HG03575 (cell line): Measurements from ENCODE around the gene CXCR6.

ENCODE experiments used
- ATAC-seq: cut with Tn5 transposase; IDR thresholded peaks from one replicate; pipeline ENCODE4 v1.9.1; 2021; ENCODE audit not compliant: unreplicated experiment, insufficient number of reproducible peaks, low FRiP score; ENCODE audit errors: extremely low read depth

CXCR6 gene

DNA sequence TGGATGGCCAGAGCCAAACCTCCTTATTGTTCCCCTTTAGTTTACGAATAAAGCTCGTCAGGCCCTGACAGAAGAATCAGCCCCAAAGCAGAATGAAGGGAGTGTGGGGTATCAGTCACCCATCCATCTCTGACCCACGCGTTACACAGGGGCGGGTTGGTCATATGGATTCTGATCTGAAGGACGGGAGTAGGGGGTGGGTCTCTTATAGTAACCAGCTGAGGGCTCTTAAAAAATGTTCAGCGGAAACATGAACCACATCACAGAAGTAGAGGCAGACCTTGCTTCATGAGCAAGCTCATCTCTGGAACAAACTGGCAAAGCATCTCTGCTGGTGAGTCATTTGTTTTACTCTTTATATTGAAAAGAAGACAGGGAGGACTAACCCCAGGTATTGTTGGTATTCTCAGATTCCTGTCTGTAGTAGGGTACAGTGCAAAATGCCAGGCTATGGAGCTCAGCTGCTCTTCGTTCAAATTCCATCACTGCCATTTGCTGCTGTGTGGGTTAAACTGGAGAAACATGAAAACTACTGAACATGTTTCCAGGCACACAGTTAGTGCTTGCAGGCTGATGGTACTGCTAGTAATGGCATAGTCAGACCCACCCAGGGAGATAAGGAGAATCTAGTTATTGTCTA is at the start of gene CXCR6:
Gene CXCR6, plus strand, starts transcription at position 258 of the 640 bp plus-strand sequence. CDS start 3,018 bp downstream, outside the sequence.
- no peak for ATAC-seq

GRCh38 chr3:45894015-45894414 is 49.2 kb upstream of the CXCR6 start:
- no peak for ATAC-seq

GRCh38 chr3:45895686-45896468 is 47.4 kb upstream of the CXCR6 start:
- no peak for ATAC-seq

- no peak for ATAC-seq
Observed at GRCh38 chr3:45896956-45897355, 46.3 kb upstream of the CXCR6 start.

DNA sequence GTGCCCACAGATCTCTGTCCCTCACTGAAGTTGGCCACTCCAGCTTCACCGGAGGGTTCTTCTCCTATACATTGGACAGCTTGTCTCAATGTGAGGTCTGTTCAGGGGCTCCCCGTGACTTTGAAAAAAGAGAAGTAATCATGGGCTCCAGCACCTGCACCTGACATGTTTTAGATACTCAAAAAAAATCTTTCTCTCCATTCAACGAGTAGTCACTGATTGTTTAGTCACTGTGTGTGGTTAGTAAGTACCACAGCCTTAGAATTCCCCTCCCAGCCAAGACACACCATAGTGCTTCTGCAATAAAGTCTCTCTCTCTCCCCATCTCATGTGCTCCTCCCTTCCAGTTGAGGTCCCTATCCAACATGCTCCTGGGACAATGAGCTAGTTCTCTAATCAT is 38.3 kb upstream of the CXCR6 start:
- ATAC-seq = no peak

GRCh38 chr3:45905755-45906154 is 37.5 kb upstream of the CXCR6 start:
- ATAC-seq = no peak

DNA sequence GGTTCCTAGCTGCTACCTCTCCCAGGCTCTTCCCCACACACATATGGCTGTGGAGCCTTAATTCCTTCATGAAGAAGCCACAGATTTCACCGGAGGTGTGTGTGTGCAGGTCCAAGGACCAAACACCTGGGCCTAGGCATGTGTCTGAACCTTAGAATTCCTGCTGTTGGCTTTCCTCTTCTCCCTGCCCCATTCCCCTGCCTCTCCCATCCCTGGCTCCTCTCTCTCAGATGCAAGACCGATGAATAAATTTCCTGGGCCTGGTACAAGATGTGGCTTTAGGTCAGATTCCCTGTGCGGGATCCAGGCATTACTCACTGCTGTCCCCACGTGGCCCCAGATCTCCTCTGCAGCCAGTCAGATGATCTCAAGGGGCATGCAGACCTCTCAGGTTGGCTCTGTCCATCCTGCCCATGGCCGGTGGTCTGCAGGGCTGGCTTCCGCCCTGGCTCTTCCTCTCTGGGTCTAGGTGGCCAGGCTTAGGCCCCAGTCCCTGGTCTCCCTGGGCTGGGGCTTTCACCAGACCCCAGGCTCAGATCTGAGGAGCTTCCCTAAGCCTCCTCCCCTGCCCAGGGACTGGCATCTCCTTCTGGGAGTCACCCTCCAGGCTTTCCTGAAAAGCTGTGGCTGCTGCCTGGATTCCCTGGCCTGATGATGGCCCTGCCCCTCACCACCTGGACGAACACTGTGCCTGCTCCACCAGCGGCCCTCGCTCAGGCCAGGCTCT is 36.4 kb upstream of the CXCR6 start:
- no peak for ATAC-seq

DNA sequence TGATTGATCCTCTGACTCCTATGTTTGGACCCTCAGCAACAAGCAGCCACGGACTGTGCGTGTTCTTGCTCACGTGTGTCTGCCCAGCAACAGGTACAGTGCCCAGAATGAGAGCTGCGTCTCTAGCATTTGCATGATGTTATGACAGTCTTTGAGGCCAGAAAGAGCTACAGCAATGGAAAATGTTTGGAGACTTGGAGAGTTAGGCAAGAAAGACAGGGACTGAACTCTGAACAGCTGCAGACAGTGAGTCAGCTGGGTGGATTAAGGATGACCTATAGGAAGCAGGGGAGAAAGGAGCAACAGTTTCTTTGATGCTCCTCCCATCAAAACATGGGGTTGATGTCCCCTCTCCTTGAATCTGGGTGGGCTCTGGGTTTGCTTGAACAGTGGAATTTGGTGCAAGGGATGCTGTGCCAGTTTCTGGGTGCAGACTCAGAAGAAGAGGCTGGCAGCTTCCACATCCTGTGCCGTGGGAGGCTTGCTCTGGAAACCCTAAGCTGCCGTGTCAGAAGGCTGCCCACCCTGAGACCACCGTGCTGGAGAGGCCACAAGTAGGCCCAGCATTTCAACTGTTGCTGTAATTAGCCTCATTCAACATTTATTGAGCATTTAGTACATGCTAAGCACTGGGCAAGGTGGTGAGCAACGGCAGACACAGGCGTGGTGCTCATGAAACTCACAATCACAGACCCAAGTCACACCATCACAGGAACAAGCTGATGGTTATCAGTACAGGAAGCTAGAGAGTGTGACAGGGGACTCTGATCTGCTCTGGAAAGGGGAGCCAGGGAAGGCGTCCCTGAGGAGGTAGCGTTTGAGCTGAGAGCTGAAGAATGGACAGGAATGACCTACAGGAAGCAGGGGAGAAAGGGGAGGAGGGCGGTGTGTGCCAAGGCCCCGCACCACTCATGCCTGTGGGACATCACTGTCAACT is 35.2 kb upstream of the CXCR6 start:
- ATAC-seq = no peak

DNA sequence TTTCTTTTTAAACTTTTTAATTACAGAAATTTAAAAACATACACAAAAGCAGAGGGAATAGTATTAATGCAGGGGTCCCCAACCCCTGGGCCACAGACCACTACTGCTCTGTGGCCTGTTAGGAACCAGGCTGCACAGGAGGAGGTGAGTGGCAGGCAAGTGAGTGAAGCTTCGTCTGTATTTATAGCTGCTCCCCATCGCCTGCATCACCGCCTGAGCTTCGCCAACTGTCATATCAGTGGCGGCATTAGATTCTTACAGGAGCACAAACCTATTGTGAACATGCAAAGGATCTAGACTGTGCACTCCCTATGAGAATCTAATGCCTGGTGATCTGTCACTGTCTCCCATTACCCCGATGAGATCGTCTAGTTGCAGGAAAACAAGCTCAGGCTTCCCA is 34.5 kb upstream of the CXCR6 start:
- ATAC-seq = no peak

DNA sequence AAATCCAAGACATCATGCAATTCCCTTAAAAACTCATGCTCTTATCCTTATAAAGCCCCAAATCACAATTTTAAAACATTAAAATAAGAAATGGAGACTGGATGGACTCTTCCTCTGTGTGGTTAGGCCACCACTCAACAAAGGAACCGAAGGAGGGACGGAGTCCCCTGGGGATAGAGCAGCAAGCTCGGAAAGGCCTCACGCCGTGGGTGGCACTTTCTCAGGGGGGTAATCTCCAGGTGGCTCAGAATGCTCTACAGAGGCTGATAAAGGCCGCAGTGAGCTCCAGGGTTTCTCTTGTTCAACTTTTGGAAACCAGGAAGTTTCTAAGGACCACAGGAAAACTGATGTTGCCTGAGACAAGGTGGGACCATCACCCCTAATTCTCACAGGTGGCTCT is 33.7 kb upstream of the CXCR6 start:
- no peak for ATAC-seq

- ATAC-seq = no peak
Observed at GRCh38 chr3:45910892-45911291, 32.4 kb upstream of the CXCR6 start.

DNA sequence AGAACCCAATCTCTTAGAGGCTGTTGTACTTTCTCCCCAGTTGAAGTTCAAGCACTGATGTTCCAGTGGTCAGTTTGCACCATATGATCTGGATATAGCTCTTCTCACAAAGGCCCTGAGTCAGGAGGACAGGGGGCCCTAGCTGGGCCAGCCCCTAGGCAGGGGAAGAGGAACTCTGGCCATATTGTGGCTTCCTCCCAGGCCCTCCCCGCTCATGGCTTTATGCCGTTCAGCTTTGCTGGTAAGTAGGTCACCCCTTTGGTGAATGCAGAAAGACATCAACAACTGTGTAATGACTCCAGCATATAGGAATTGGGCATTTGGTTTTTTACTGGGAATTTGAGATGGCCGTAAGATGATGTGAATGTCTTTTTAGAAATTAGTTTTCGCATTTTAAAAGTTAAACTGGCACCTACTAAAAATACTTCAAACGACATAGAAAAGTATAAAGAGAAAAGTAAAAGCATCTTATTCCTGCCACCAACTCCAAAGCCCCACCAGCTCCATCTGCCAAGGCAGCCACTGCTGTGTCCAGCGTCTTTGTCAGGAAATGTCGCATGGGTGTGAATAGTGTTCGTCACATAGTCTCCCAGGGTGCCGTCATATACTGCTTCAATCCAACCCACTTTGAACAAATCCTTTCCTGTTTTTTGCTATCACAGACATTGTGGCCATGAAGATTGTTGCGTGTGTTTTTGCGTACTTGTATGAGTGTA is 31.6 kb upstream of the CXCR6 start:
- no peak for ATAC-seq

DNA sequence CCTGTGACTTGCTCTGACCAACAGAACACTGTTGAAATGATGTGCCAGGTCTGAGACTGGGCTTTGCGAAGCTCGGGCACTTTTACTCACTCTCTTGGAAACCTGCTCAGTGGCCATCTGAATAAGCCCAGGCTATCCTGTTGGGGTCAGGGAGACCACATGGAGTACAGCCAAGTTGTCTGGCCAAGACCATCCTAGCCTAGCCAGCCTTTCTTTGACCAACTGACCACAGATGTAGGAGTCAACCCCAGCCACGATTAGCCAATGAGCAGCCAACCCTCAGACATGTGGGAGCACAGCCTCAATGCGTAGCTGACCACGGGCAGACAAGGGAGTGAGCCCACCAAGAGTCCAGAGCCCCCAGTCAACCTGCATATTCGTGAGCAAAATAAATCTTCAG is 30.8 kb upstream of the CXCR6 start:
- ATAC-seq = no peak

DNA sequence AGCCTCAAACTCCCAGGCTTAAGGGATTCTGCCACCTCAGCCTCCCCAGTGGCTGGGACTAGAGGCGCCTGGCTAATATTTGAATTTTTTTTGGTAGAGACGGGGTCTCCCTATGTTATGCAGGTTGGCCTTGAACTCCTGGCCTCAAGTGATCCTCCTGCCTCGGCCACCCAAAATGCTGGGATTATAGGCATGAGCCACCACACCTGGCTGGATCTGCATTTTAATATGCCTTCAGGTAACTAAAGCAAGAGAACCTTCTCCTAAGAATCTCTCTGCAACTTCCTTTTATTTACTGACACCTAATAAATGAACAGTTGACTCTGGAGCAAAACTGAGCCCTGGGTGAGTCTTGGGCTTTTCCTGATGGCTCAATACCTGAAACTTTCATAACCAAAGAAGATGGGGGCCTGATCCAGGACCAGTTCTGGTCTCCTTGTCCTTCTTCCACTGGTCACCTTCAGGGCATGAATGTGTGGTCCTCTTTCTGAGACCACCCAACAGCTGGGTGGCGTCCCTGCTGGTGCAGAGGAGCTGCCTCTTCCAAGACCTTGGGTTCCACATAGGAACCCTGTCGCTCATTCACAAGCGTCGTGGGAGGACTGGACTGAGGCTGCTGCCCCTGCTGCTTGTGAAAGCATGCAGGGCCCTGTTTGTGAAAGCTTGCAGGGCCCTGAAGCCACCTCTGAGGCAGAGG is 28.8 kb upstream of the CXCR6 start:
- ATAC-seq = no peak

DNA sequence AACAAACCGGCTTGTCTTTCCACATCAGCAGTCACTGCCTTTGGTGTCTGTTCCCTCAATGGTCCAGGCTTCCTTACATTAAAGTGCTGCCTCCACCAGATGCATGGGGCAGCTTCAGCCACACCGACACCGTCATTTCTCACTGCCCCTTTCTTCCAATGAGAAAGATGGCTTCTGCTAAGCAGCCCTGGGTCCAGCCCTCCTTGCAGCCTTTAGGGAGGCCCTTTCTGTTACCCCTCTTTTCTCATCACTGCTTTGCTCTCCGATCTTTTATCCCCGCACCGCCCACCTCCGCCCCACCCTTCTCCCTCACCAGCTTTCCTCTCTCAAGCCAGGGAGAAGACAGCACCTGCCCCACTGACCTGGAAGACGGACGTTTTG is 28.2 kb upstream of the CXCR6 start:
- ATAC-seq = no peak

DNA sequence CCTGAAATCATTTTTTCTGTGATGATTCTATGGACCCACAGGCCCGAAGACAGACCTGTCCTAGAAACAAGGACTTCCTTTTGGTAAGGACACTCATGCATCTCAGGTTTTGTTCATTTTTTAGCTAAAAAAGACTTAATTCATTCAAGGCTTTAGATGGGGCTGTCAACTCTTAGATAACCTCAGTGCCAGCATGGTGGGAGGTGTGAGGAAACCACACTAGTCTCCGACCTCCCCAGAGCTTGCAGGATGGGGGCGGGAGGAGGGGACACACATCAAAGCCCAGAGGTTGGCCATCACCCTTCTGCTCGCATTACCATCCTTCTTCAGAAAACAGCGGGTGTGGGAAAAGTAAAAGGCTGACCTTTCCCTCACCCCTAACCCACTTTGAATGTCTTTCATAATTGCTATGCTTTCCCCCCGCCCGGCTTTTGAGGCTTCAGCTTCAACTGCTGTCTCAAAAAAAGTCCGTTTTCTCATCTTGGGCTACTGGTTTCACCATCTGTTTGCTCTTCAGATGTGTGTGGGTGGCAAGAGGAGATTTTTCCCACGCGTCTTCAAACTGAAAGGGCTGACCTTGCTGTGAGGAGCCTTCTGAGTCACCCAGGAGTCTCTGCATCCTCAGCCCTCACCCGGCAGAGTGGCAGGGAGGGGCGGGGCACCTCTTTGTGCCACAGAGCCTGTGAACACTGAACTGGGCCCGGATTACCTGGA is 27.6 kb upstream of the CXCR6 start:
- ATAC-seq = peak; percentile 89

- ATAC-seq = no peak
Observed at GRCh38 chr3:45917146-45917898, 25.9 kb upstream of the CXCR6 start.
